ENCODE results near the gene MAPT.
"Not testable (repeated sequence)": the region's sequence is repeated elsewhere in the genome, so short reads cannot be mapped to it uniquely, and the experiment has no call there.

DNA sequence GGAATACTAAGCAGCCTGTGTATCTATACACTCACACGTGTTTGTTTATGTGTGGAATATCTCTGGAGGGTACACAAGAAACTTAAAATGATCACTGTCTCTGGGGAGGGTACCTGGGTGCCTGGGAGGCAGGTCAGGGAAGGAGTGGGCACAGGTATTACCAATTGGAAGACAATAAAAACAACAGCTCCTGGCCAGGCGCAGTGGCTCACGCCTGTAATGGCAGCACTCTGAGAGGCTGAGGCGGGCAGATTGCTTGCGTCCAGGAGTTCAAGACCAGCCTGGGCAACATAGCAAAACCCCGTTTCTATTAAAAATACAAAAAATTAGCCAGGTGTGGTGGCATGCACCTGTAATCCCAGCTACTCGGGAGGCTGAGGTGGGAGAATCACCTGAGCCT is 129.0 kb downstream of the MAPT start:
- TF ChIP-seq, protein P1, sequence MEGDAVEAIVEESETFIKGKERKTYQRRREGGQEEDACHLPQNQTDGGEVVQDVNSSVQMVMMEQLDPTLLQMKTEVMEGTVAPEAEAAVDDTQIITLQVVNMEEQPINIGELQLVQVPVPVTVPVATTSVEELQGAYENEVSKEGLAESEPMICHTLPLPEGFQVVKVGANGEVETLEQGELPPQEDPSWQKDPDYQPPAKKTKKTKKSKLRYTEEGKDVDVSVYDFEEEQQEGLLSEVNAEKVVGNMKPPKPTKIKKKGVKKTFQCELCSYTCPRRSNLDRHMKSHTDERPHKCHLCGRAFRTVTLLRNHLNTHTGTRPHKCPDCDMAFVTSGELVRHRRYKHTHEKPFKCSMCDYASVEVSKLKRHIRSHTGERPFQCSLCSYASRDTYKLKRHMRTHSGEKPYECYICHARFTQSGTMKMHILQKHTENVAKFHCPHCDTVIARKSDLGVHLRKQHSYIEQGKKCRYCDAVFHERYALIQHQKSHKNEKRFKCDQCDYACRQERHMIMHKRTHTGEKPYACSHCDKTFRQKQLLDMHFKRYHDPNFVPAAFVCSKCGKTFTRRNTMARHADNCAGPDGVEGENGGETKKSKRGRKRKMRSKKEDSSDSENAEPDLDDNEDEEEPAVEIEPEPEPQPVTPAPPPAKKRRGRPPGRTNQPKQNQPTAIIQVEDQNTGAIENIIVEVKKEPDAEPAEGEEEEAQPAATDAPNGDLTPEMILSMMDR (IDR thresholded peaks at IDR 0.05; ENCODE audit: insufficient read depth, low read depth, low read length), result not testable (repeated sequence)
- TF ChIP-seq EZH2 (IDR thresholded peaks at IDR 0.05; ENCODE audit: insufficient read depth, low read length), result not testable (repeated sequence)

Data from astrocyte (in vitro differentiated cells and primary cell).